ENCODE data around the gene SSBP2.

DNA sequence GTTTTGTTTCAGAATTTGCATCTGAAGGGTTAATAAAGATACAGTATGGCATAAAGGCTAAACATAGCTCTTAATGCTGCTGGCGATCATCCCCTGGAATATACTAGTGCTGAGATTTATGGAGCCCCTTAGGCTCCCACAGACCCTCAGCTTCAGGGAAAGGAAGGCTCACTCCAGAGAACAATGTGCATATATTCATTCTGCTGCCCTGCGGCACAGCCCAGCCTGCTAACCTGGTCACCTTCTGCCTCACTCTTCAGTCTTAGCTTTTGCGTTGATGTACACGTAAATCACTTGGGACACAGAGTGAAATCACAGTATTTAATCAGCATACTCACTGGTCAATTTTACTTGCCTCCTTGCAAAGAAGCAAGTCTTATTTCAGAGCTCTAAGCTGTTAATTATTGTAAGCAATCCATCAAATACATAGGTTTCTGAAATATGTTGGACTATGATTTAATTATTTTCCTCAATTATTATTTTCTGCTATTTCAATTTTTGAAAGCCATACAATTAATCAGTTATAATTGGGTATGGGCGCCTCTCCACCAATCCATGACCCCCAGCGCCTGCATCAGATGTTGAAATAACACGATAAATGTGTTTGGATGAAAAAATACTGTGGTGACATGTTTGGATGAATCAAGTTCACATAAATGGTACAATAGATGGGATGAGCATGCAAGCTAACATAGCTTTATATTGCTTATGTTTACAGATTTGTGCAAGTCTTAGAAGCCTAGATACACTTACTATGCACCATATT is 345.6 kb downstream of the SSBP2 start:
- TF ChIP-seq, protein P1, sequence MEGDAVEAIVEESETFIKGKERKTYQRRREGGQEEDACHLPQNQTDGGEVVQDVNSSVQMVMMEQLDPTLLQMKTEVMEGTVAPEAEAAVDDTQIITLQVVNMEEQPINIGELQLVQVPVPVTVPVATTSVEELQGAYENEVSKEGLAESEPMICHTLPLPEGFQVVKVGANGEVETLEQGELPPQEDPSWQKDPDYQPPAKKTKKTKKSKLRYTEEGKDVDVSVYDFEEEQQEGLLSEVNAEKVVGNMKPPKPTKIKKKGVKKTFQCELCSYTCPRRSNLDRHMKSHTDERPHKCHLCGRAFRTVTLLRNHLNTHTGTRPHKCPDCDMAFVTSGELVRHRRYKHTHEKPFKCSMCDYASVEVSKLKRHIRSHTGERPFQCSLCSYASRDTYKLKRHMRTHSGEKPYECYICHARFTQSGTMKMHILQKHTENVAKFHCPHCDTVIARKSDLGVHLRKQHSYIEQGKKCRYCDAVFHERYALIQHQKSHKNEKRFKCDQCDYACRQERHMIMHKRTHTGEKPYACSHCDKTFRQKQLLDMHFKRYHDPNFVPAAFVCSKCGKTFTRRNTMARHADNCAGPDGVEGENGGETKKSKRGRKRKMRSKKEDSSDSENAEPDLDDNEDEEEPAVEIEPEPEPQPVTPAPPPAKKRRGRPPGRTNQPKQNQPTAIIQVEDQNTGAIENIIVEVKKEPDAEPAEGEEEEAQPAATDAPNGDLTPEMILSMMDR (IDR thresholded peaks at IDR 0.05): no peak
- TF ChIP-seq POLR2A (IDR thresholded peaks at IDR 0.05): no peak

Data from thyroid gland (tissue), 4 donors.